ENCODE results near the gene DYNC2LI1. TPM values are rescaled to one million over a fixed set of nuclear protein-coding genes. Genes with fewer than 3 reads are reported as not detected.
A peak's percentile ranks its signal among the peaks of the same experiment; 100 is the strongest.

The DYNC2LI1 gene
- total RNA-seq, 4 donors from 2014 or later = 18.5 to 32.2 (median 26.1) TPM

GRCh38 chr2:43796206-43796605 lies 22.4 kb downstream of the DYNC2LI1 start:
- WGBS, 2 donors (ENCODE audit: low coverage in 1 of 2) = 42 to 58% methylated on average over 1 of the region's 1 CpG

GRCh38 chr2:43798300-43798699 lies 24.5 kb downstream of the DYNC2LI1 start:
- H3K27ac ChIP-seq = no peak overlapping the region
- WGBS, 2 donors (ENCODE audit: low coverage in 1 of 2) = 76 to 78% methylated on average over 2 to 4 of the region's 4 CpGs
- ATAC-seq = no peak
- no peaks in the 10 kb centered on the region for H3K9me3 ChIP-seq
- peaks cover 0 to 62% of the 10 kb centered on the region in 2 donors for H3K36me3 ChIP-seq
- TF ChIP-seq CTCF (IDR thresholded peaks at IDR 0.05) (peak in 1 of 4 experiments; percentile 17), POLR2A (IDR thresholded peaks at IDR 0.05) (no peak)
- H3K27me3 ChIP-seq = no peaks in the 10 kb centered on the region
- no peak overlapping the region for H3K4me3 ChIP-seq
- no peaks in the 10 kb centered on the region for H3K4me1 ChIP-seq

More at GRCh38 chr2:43796206-43796605, 22.4 kb downstream of the DYNC2LI1 start:
- no peak overlapping the region for H3K4me3 ChIP-seq
- H3K4me1 ChIP-seq = peaks cover 0 to 20% (median 0%) of the 10 kb centered on the region in 3 donors
- TF ChIP-seq POLR2A (IDR thresholded peaks at IDR 0.05) = no peak
- no peak for TF ChIP-seq EP300 (IDR thresholded peaks at IDR 0.05)
- TF ChIP-seq POLR2AphosphoS5 (IDR thresholded peaks at IDR 0.05) = no peak
- TF ChIP-seq CTCF (IDR thresholded peaks at IDR 0.05) = no peak
- no peak overlapping the region for H3K27ac ChIP-seq
- no peaks in the 10 kb centered on the region for H3K27me3 ChIP-seq
- peaks cover 0 to 50% of the 10 kb centered on the region in 2 donors for H3K36me3 ChIP-seq
- ATAC-seq = no peak
- H3K9me3 ChIP-seq = no peaks in the 10 kb centered on the region

GRCh38 chr2:43800894-43801293 lies 27.1 kb downstream of the DYNC2LI1 start:
- no peak overlapping the region for H3K4me3 ChIP-seq
- ATAC-seq = no peak
- H3K27me3 ChIP-seq = no peaks in the 10 kb centered on the region
- H3K27ac ChIP-seq = no peak overlapping the region
- H3K9me3 ChIP-seq = no peaks in the 10 kb centered on the region
- TF ChIP-seq POLR2A (IDR thresholded peaks at IDR 0.05) (no peak), POLR2AphosphoS5 (IDR thresholded peaks at IDR 0.05) (no peak), EP300 (IDR thresholded peaks at IDR 0.05) (no peak), CTCF (IDR thresholded peaks at IDR 0.05) (no peak)
- no peaks in the 10 kb centered on the region for H3K4me1 ChIP-seq
- peaks cover 0 to 61% of the 10 kb centered on the region in 2 donors for H3K36me3 ChIP-seq

- TF ChIP-seq CTCF (IDR thresholded peaks at IDR 0.05) = no peak
- no peak for TF ChIP-seq POLR2A (IDR thresholded peaks at IDR 0.05)
- TF ChIP-seq POLR2AphosphoS5 (IDR thresholded peaks at IDR 0.05) = no peak
- no peak for TF ChIP-seq EP300 (IDR thresholded peaks at IDR 0.05)
- Histone ChIP-seq H3K4me3 (no peak overlapping the region), H3K27me3 (no peaks in the 10 kb centered on the region), H3K36me3 (peaks cover 0 to 61% of the 10 kb centered on the region in 2 donors), H3K4me1 (no peaks in the 10 kb centered on the region), H3K27ac (no peak overlapping the region), H3K9me3 (no peaks in the 10 kb centered on the region)
- WGBS, 2 donors (ENCODE audit: low coverage in 1 of 2) = 89 to 100% methylated on average over 1 to 2 of the region's 2 CpGs
- ATAC-seq = no peak
These were observed 28.3 kb downstream of the DYNC2LI1 start for GRCh38 chr2:43802135-43802534.

- ATAC-seq = no peak
- H3K4me1 ChIP-seq = no peaks in the 10 kb centered on the region
- TF ChIP-seq CTCF (IDR thresholded peaks at IDR 0.05) (no peak), POLR2AphosphoS5 (IDR thresholded peaks at IDR 0.05) (no peak), EP300 (IDR thresholded peaks at IDR 0.05) (no peak), POLR2A (IDR thresholded peaks at IDR 0.05) (no peak)
- peaks cover 0 to 61% of the 10 kb centered on the region in 2 donors for H3K36me3 ChIP-seq
- 91 to 94% methylated on average over 1 of the region's 1 CpG for WGBS, 2 donors (ENCODE audit: low coverage in 1 of 2)
- no peak overlapping the region for H3K27ac ChIP-seq
- no peaks in the 10 kb centered on the region for H3K9me3 ChIP-seq
- no peaks in the 10 kb centered on the region for H3K27me3 ChIP-seq
- no peak overlapping the region for H3K4me3 ChIP-seq
These were observed 29.3 kb downstream of the DYNC2LI1 start for GRCh38 chr2:43803113-43803512.
